ENCODE results near the gene XCL1. TPM values are rescaled to one million over a fixed set of nuclear protein-coding genes. Genes with fewer than 3 reads are reported as not detected.

XCL1 gene
- total and polyA plus RNA-seq, 12 donors, result 0.07 to 2.3 (median 0.39) TPM; not detected in 2

GRCh38 chr1:168560370-168560769 lies 16.0 kb upstream of the XCL1 start:
- DNase-seq (no peak), ATAC-seq (no peak)
- Histone ChIP-seq H3K36me3 (no peaks in the 10 kb centered on the region), H3K27ac (no peak overlapping the region), H3K9me3 (no peaks in the 10 kb centered on the region), H3K4me3 (no peak overlapping the region), H3K27me3 (peaks cover 0 to 4% (median 0%) of the 10 kb centered on the region in 7 donors), H3K4me1 (no peaks in the 10 kb centered on the region)
- TF ChIP-seq CTCF (IDR thresholded peaks at IDR 0.05), result no peak
- intact Hi-C loops (cut with DNase I), result loop anchor here in 1 of 10 donors (10.0 kb wide), 1 partner anchor 116 kb away; no protein-coding TSS in a partner anchor

GRCh38 chr1:168561989-168562388 lies 14.4 kb upstream of the XCL1 start:
- intact Hi-C loops (cut with DNase I), result loop anchor here in 1 of 10 donors (10.0 kb wide), 1 partner anchor 117 kb away; no protein-coding TSS in a partner anchor
- ATAC-seq (no peak), DNase-seq (no peak)
- no peak for TF ChIP-seq CTCF (IDR thresholded peaks at IDR 0.05)
- 74 to 85% methylated on average over 2 of the region's 2 CpGs for WGBS, 2 donors
- H3K4me3 ChIP-seq, result no peak overlapping the region
- peaks cover 0 to 4% (median 0%) of the 10 kb centered on the region in 7 donors for H3K27me3 ChIP-seq
- no peaks in the 10 kb centered on the region for H3K4me1 ChIP-seq
- H3K27ac ChIP-seq, result no peak overlapping the region
- H3K9me3 ChIP-seq, result no peaks in the 10 kb centered on the region
- H3K36me3 ChIP-seq, result no peaks in the 10 kb centered on the region

- DNase-seq (no peak), ATAC-seq (no peak)
- H3K27me3 ChIP-seq, result peaks cover 0 to 2% (median 0%) of the 10 kb centered on the region in 7 donors
- TF ChIP-seq CTCF (IDR thresholded peaks at IDR 0.05), result no peak
- no peaks in the 10 kb centered on the region for H3K4me1 ChIP-seq
- H3K4me3 ChIP-seq, result no peak overlapping the region
- WGBS, 2 donors, result 56 to 59% methylated on average over 4 of the region's 4 CpGs
- intact Hi-C loops (cut with DNase I), result loop anchor here in 1 of 10 donors (10.0 kb wide), 1 partner anchor 121 kb away; no protein-coding TSS in a partner anchor
- H3K27ac ChIP-seq, result no peak overlapping the region
- H3K9me3 ChIP-seq, result no peaks in the 10 kb centered on the region
- H3K36me3 ChIP-seq, result no peaks in the 10 kb centered on the region
Measured at GRCh38 chr1:168565825-168566224, 10.6 kb upstream of the XCL1 start.

- H3K4me1 ChIP-seq, result no peaks in the 10 kb centered on the region
- H3K27me3 ChIP-seq, result no peaks in the 10 kb centered on the region
- intact Hi-C loops (cut with DNase I), result loop anchor here in 1 of 10 donors (10.0 kb wide), 1 partner anchor 122 kb away; no protein-coding TSS in a partner anchor
- no peaks in the 10 kb centered on the region for H3K36me3 ChIP-seq
- 86 to 100% methylated on average over 1 of the region's 1 CpG for WGBS, 2 donors
- no peak for TF ChIP-seq CTCF (IDR thresholded peaks at IDR 0.05)
- DNase-seq (no peak), ATAC-seq (no peak)
- no peaks in the 10 kb centered on the region for H3K9me3 ChIP-seq
- H3K27ac ChIP-seq, result no peak overlapping the region
- no peak overlapping the region for H3K4me3 ChIP-seq
Measured at GRCh38 chr1:168567007-168567406, 9.4 kb upstream of the XCL1 start.
